ENCODE measurements around the gene SLC25A23.

DNA sequence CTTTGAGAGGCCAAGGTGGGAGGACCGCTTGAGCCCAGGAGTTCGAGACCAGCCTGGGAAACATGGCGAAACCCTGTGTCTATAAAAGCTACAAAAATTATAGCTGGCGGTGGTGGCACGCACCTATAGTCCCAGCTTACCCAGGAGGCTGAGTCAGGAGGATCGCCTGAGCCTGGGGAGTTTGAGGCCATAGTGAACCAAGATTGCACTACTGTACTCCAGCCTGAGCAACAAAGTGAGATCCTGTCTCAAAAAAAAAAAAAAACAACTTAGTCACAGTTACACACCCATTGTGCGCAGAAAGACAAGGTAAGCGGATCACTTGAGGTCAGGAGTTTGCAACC, 22.7 kb upstream of the SLC25A23 start:
- TF ChIP-seq, protein P1, sequence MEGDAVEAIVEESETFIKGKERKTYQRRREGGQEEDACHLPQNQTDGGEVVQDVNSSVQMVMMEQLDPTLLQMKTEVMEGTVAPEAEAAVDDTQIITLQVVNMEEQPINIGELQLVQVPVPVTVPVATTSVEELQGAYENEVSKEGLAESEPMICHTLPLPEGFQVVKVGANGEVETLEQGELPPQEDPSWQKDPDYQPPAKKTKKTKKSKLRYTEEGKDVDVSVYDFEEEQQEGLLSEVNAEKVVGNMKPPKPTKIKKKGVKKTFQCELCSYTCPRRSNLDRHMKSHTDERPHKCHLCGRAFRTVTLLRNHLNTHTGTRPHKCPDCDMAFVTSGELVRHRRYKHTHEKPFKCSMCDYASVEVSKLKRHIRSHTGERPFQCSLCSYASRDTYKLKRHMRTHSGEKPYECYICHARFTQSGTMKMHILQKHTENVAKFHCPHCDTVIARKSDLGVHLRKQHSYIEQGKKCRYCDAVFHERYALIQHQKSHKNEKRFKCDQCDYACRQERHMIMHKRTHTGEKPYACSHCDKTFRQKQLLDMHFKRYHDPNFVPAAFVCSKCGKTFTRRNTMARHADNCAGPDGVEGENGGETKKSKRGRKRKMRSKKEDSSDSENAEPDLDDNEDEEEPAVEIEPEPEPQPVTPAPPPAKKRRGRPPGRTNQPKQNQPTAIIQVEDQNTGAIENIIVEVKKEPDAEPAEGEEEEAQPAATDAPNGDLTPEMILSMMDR (IDR thresholded peaks at IDR 0.05 in 8 of 11, conservative IDR thresholded peaks at IDR 0.05 in 3 of 11) = no peak
- no peak for TF ChIP-seq POLR2A (IDR thresholded peaks at IDR 0.05)
- no peak for TF ChIP-seq POLR2AphosphoS5 (IDR thresholded peaks at IDR 0.05)

All from spleen (tissue), 7 donors.